Activated CD8-positive, alpha-beta memory T cell treated with anti-CD3 and anti-CD28 coated beads, Interleukin-2, amount 50 U/mL, for 1 hour (primary cell): ENCODE measurements around the gene UBE2J1.
"Not testable (repeated sequence)": the region's sequence is repeated elsewhere in the genome, so short reads cannot be mapped to it uniquely, and the experiment has no call there.

ENCODE experiments used
- DNase-seq: peaks from one replicate; pipeline ENCODE4 v3.0.0-alpha.2; 2020; ENCODE audit errors: extremely low read depth

The UBE2J1 gene

GRCh38 chr6:89320012-89320559 lies 32.4 kb downstream of the UBE2J1 start:
- DNase-seq, result no peak

GRCh38 chr6:89317067-89317466 lies 35.5 kb downstream of the UBE2J1 start:
- DNase-seq, result no peak

- DNase-seq, result no peak
These were observed 37.2 kb downstream of the UBE2J1 start, which contains the start of gene GABRR2 for GRCh38 chr6:89315249-89315885. GABRR2 (minus strand) TSS chr6:89315299; CDS start chr6:89315165, 134 bp downstream.

GRCh38 chr6:89314692-89315091 lies 37.8 kb downstream of the UBE2J1 start:
- no peak for DNase-seq

- DNase-seq, result no peak
These were observed 39.5 kb downstream of the UBE2J1 start for GRCh38 chr6:89313006-89313405.

GRCh38 chr6:89311853-89312531 lies 40.5 kb downstream of the UBE2J1 start:
- no peak for DNase-seq

GRCh38 chr6:89311530-89311852 lies 41.0 kb downstream of the UBE2J1 start:
- DNase-seq, result no peak

- no peak for DNase-seq
These were observed 41.6 kb downstream of the UBE2J1 start for GRCh38 chr6:89310929-89311328.

GRCh38 chr6:89308525-89309395 lies 43.8 kb downstream of the UBE2J1 start:
- DNase-seq, result no peak

GRCh38 chr6:89304517-89304916 lies 48.0 kb downstream of the UBE2J1 start:
- not testable (repeated sequence) for DNase-seq

GRCh38 chr6:89302936-89303335 lies 49.6 kb downstream of the UBE2J1 start:
- no peak for DNase-seq

GRCh38 chr6:89302195-89302770 lies 50.2 kb downstream of the UBE2J1 start:
- no peak for DNase-seq

GRCh38 chr6:89301586-89302194 lies 50.8 kb downstream of the UBE2J1 start:
- no peak for DNase-seq

GRCh38 chr6:89299466-89299850 lies 53.1 kb downstream of the UBE2J1 start:
- no peak for DNase-seq

GRCh38 chr6:89298680-89299465 lies 53.6 kb downstream of the UBE2J1 start:
- DNase-seq, result no peak

- DNase-seq, result no peak
These were observed 54.7 kb downstream of the UBE2J1 start for GRCh38 chr6:89297695-89298351.

- no peak for DNase-seq
These were observed 56.5 kb downstream of the UBE2J1 start for GRCh38 chr6:89295981-89296380.

- not testable (repeated sequence) for DNase-seq
These were observed 57.4 kb downstream of the UBE2J1 start for GRCh38 chr6:89295116-89295515.

- no peak for DNase-seq
These were observed 61.2 kb downstream of the UBE2J1 start for GRCh38 chr6:89291256-89291819.
